HL-60 (cell line): Measurements from ENCODE around the gene SERPINA6.

Experiments used
- CTCF ChIP-seq: IDR thresholded peaks from one replicate; pipeline ENCODE4 v1.5.1; 2011; ENCODE audit warnings: low read length, control low read depth, inconsistent platforms; ENCODE audit not compliant: insufficient read depth
- POLR2AphosphoS5 ChIP-seq: IDR thresholded peaks from 2 replicates; pipeline ENCODE4 v1.6.1; 2012; ENCODE audit warnings: low read depth
- REST ChIP-seq: IDR thresholded peaks from 2 replicates; pipeline ENCODE4 v1.6.1; 2012; ENCODE audit warnings: low read depth; ENCODE audit not compliant: insufficient replicate concordance
- SPI1 ChIP-seq: IDR thresholded peaks from 2 replicates; pipeline ENCODE4 v1.6.1; 2012; ENCODE audit warnings: low read depth, mild to moderate bottlenecking, borderline replicate concordance

- TF ChIP-seq CTCF (no peak), REST (no peak), SPI1 (no peak), POLR2AphosphoS5 (no peak)
Observed at GRCh38 chr14:94345344-94346064, 22.4 kb upstream of the SERPINA6 start.
